Dedifferentiated amniotic fluid mesenchymal stem cell (primary cell): Measurements from ENCODE around the gene HARS1.
"Not testable (repeated sequence)": the region's sequence is repeated elsewhere in the genome, so short reads cannot be mapped to it uniquely, and the experiment has no call there.

Experiments used
- DNase-seq: peaks from one replicate; pipeline ENCODE4 v3.0.0-alpha.2; 2016; ENCODE audit errors: extremely low spot score

Gene HARS1

DNA sequence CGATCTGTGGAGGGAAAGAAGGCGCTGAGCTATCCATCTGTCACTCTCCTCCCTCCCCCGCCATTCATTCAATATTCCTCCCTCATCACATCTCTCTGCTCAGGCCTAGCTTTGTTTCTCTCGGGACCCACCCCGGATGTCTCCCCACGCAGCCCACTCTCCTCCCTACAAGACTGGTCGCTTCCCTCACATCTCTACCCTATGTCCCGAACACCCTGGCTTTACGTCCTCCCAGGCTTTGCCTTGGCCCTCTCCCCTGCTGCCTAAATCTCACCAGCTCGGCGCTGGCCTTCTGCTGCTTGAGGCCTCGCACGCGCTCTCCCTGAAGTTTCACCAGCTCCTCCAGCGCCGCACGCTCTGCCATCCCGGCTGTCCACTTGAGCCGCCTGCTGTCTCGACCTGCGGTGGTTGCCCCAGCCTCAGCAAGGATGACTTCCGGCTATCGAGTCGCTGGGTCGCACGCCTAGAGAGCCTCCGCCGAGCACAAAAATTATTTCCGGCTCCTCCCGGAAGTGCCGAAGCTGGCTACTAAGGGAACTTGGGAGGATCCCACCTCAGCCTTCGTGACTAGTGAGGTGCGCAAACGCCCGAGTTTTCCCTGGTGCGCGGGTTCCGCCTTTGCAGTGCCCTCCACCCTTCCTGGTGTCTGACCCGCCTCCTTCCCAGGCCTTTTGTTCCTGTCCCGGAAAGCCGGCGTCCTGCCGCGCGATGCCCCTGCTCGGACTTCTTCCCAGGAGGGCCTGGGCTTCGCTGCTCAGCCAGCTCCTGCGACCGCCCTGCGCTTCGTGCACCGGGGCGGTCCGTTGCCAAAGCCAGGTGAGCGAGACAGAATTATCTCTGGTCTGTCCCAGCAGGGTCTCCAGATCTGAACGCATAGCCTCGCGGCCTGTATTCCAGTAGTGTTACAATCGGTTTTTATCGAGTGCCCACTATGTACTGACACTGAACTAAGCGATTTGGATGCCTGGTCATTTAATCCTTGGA lies at the start of gene HARS1, which contains the start of gene HARS2:
TSS of gene HARS1 (minus strand) at position 430 of the 984 bp plus-strand sequence. CDS start at position 364, 66 bp downstream.
TSS of gene HARS2 (plus strand) at position 515 of the 984 bp plus-strand sequence. CDS start at position 709, 194 bp downstream.
- DNase-seq, result peak; percentile 95

DNA sequence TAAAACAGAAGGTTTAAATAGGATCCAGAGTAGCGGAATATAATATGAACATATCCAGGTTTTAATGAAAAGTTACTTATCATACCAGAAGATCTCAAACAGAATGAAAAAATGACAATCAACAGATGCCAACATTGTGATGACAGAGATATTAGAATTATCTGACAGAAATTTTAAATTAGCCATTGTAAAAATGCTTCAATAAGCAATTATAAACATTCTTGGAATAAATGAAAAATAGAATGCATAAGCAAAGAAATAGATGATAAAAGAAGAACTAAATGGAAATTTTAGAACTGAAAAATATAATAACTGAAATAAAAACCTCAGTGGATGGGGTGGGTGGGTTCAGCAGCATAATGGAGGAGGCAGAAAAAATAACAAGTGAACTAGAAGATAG lies 46.3 kb upstream of the HARS1 start:
- DNase-seq, result no peak

- no peak for DNase-seq
Measured at GRCh38 chr5:140734354-140734753, 43.2 kb upstream of the HARS1 start.

- DNase-seq, result no peak
Measured at GRCh38 chr5:140733098-140733497, 41.9 kb upstream of the HARS1 start.

DNA sequence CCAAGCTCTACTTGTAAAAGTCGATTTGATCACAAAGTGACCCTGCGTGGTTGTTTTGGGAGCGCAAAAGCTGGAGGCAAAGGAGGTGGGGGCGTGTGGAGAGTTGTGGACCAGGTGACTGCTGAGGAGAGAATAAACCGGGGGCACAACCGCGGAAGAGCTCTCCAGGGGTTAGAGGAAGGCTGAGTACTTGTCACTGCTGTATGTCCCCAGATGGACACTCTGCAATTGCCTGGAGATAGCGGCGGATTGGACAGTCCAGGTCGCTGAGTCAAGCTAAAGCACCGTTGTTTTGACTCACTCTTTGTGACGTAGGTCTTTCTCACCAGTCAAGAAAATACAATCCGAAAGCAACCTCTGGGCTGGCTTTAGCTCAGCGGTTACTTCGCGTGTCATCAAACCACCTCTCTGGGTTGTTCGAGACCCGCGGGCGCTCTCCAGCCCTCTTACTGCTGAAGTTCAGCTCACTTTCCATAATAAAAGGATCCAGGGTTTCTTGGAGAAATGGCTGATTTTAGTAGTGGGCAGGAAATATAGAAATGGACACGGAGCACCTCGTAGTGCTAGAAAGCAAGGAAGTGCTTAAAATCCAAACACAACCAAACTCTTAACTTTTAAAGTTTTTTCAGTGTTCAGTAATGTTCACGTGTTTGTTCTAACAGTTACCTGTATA lies 34.8 kb upstream of the HARS1 start:
- DNase-seq, result peak; percentile 87

- DNase-seq, result not testable (repeated sequence)
Measured at GRCh38 chr5:140721395-140721794, 30.2 kb upstream of the HARS1 start.

GRCh38 chr5:140720738-140721137 lies 29.6 kb upstream of the HARS1 start:
- DNase-seq, result not testable (repeated sequence)

GRCh38 chr5:140718266-140718592 lies 27.1 kb upstream of the HARS1 start:
- no peak for DNase-seq

DNA sequence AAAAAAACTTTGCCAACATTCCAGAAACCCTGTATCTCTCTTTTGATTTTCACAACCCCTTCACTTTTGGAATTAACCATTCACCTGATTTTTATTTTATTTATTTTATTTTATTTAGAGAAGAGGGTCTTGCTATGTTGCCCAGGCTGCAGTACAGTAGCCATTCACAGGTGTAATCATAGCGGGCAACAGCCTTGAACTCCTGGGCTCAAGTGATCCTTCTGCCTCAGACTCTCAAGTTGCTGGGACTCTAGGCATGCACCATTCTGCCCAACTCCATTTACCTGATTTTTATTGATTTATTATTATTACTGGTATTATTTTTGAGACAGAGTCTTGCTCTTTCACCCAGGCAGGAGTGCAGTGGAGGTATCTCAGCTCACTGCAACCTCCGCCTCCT lies 25.1 kb upstream of the HARS1 start:
- DNase-seq, result not testable (repeated sequence)

DNA sequence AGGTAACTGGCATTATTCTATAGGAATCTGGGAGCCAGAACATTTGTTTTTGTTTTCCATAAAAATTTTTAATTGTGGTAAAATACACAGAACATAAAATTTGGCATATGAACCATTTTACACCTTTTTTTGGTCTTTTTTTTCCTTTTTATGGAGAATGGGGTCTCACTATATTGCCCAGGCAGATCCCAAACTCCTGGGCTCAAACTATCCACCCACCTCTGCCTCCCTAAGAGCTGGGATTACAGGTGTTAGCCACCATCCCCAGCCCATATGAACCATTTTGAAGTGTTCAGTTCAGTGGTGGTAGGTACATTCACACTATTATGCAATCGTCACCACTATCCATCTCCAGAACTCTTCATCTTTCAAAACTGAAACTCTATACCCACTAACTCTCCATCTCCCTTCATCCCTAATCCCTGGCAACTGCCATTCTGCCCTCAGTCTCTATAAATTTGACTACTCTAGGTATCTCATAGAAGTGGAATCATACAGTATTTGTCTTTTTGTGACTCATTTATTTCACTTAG lies 22.5 kb upstream of the HARS1 start:
- DNase-seq, result no peak

- no peak for DNase-seq
Measured at GRCh38 chr5:140711794-140712193, 20.6 kb upstream of the HARS1 start.

- DNase-seq, result peak; percentile 98
Measured at GRCh38 chr5:140710899-140711552, 19.9 kb upstream of the HARS1 start.

DNA sequence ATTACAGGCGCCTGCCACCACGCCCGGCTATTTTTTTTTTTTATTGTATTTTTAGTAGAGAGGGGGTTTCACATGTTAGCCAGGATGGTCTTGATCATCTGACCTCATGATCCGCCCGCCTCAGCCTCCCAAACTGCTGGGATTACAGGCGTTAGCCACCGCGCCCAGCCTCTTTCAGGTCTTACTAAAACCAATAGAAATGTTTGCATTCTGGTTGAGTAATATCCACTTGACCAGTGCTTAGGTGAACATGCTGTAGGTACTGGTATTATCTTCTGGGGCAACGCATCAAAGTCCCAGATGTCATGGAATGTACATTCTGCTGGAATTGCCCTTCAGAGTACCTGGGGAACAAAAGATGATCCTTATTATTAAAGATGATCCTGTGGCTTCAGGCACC lies 17.6 kb upstream of the HARS1 start:
- DNase-seq, result not testable (repeated sequence)

- DNase-seq, result no peak
Measured at GRCh38 chr5:140707812-140708211, 16.6 kb upstream of the HARS1 start.

- DNase-seq, result peak; percentile 99
Measured at GRCh38 chr5:140700177-140701144, 9.3 kb upstream of the HARS1 start, which contains the start of gene ZMAT2. TSS of gene ZMAT2 (plus strand) at chr5:140700447. CDS start at chr5:140700461, 14 bp downstream.

DNA sequence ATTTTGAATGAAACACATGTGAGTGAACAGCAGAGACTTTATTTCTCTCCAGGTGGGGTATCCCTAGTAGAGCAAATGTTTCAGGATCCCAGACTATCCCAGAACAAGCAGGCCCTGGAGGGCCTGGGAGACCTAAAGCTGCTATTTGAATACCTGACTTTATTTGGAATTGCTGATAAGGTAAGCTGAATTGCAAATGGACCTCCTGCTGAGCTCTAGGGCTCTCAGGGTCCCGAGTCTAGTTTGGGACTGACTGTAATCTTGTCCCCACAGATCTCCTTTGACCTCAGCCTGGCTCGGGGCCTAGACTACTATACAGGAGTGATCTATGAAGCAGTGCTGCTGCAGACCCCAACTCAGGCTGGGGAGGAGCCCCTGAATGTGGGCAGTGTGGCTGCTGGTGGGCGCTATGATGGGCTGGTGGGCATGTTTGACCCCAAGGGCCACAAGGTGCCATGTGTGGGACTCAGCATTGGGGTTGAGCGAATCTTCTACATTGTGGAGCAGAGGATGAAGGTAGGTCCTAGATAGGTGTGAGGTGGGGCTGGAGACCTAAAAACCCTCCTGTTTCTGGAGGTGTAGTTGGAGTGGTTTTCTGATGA lies 5.8 kb upstream of the HARS1 start:
- DNase-seq, result no peak

DNA sequence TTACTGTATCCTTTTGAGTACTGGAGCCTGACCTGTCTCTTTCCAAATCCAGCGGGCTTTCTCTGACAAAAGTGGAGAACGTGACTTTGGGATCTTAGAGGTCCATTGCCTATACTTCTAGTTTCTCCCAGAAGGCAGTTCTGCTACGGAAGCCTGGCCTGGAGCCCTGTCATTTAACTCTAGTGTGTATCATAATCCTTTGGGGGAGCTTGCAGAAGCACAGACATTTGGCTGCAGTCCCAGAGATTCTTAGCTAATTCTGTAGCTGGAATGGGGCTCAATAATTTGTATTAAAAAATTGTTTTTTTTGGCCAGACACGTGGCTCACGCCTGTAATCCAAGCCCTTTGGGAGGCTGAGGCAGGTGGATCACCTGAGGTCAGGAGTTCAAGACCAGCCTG lies 3.1 kb upstream of the HARS1 start:
- no peak for DNase-seq

GRCh38 chr5:140690376-140690932 lies 716 bp downstream of the HARS1 start:
- no peak for DNase-seq

GRCh38 chr5:140678993-140679392 lies 12.2 kb downstream of the HARS1 start:
- no peak for DNase-seq

GRCh38 chr5:140677947-140678346 lies 13.2 kb downstream of the HARS1 start:
- no peak for DNase-seq
